ENCODE results near the gene JAZF1. TPM values are rescaled to one million over a fixed set of nuclear protein-coding genes. Genes with fewer than 3 reads are reported as not detected.

Gene JAZF1
- total and polyA plus RNA-seq, 2 of the 4 experiments (the other 2 are of a cell fraction) = 8.4 to 10.5 TPM

DNA sequence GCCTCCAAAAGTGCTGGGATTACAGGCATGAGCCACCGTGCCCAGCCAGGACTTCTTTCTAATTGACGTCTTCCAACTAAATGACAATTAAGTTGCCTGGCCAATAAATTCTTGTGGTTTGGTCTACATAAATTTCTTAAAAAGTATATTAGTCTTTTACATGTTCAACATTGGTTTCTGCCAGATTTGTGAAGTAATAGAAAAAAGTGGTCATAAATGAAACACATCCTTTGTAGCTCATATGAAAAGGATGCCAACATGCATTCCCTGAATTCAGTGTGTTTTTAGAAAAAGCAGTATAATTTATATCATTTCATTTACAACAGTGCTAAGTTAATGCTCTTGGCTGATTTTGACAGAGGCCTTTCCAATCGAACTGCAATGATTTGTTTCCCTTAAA is 225.6 kb downstream of the JAZF1 start:
- ATAC-seq (ENCODE audit: low read depth) (no peak), DNase-seq (no peak)
- POLR2A ChIA-PET (ENCODE audit: unreplicated experiment) = no interaction called here
- Histone ChIP-seq H3K4me2 (ENCODE audit: low read depth, low read length) (no peak overlapping the region), H2AK5ac (ENCODE audit: low read depth, low read length) (no peak overlapping the region), H3K4me1 (ENCODE audit: control insufficient read depth, insufficient read depth, low read length) (no peaks in the 10 kb centered on the region), H3K18ac (ENCODE audit: low read depth, low read length) (no peak overlapping the region), H4K5ac (ENCODE audit: low read depth, low read length) (no peak overlapping the region), H2BK15ac (ENCODE audit: low read depth, low read length) (no peak overlapping the region), H3K4ac (ENCODE audit: low read depth, low read length) (no peak overlapping the region), H3K36me3 (ENCODE audit: control insufficient read depth, insufficient read depth, low read length) (no peaks in the 10 kb centered on the region), H3K9ac (ENCODE audit: low read depth, low read length) (no peak overlapping the region), H3K23ac (ENCODE audit: low read depth, low read length) (no peak overlapping the region), H3K14ac (replicated peaks; ENCODE audit: low read depth, low read length) (no peak overlapping the region), H2AK9ac (replicated peaks; ENCODE audit: low read depth, low read length, poor library complexity) (no peak overlapping the region), H4K91ac (ENCODE audit: insufficient read depth, low read depth, low read length) (no peak overlapping the region), H2BK20ac (ENCODE audit: low read depth, low read length) (no peak overlapping the region), H3K56ac (ENCODE audit: extremely low read depth, insufficient read depth, low read length) (no peak overlapping the region), H3K4me3 (ENCODE audit: insufficient read depth, low read depth, low read length) (no peak overlapping the region), H4K8ac (ENCODE audit: low read depth in 2 of 2, low read length in 2 of 2) (no peak overlapping the region), H2AFZ (replicated peaks; ENCODE audit: low read length, poor library complexity) (no peak overlapping the region), H3K27ac (ENCODE audit: insufficient read depth, low read length) (no peak overlapping the region), H3K9me3 (ENCODE audit: control insufficient read depth, insufficient read depth, low read length) (no peaks in the 10 kb centered on the region), H3K79me1 (ENCODE audit: low read depth in 1 of 2, low read length in 2 of 2) (peaks cover 7 to 25% of the 10 kb centered on the region in 2 experiments; a peak in 3 of 4 replicates), H2BK5ac (ENCODE audit: low read depth, low read length, poor library complexity, severe bottlenecking) (no peak overlapping the region), H3K27me3 (ENCODE audit: control insufficient read depth, insufficient read depth, low read length) (no peaks in the 10 kb centered on the region), H2BK120ac (ENCODE audit: low read depth, low read length) (no peak overlapping the region), H3K9me1 (ENCODE audit: insufficient read depth, low read length) (peaks cover 8% of the 10 kb centered on the region; the same call in 1 of the 2 replicates), H4K20me1 (ENCODE audit: insufficient read depth, low read length) (peaks cover 3% of the 10 kb centered on the region; the same call in 1 of the 2 replicates)
- no TSS peak for BruUV-seq (replicated peaks)
- CTCF ChIA-PET = no interaction called here
- intact Hi-C loops (cut with micrococcal nuclease) (no loop called here), in situ Hi-C loops (cut with MboI; ENCODE audit: low sequenced_read_pairs) (no loop called here), dilution Hi-C loops (cut with HindIII; ENCODE audit: low sequenced_read_pairs, unreplicated experiment) (no loop called here)
- WGBS, 2 experiments (ENCODE audit: extremely low coverage in 2 of 2, insufficient read length in 1 of 2) = 100% methylated on average over 1 of the region's 3 CpGs; no CpG with 5 or more reads in 1 of the 2 experiments
- TF ChIP-seq POLR2A (IDR thresholded peaks at IDR 0.05; ENCODE audit: low read depth, low read length) (no peak), MXI1 (IDR thresholded peaks at IDR 0.05; ENCODE audit: borderline replicate concordance, low read depth, low read length) (no peak), NFE2L2 (IDR thresholded peaks at IDR 0.05; ENCODE audit: low read depth, low read length) (no peak), RAD21 (IDR thresholded peaks at IDR 0.05; ENCODE audit: low read length) (no peak), MAZ (IDR thresholded peaks at IDR 0.05; ENCODE audit: borderline replicate concordance, low read depth, low read length) (no peak), FOS (IDR thresholded peaks at IDR 0.05; ENCODE audit: low read depth, low read length) (no peak), SMC3 (IDR thresholded peaks at IDR 0.05; ENCODE audit: low read depth, low read length) (no peak), BHLHE40 (IDR thresholded peaks at IDR 0.05; ENCODE audit: low read depth, low read length) (no peak), RFX5 (IDR thresholded peaks at IDR 0.05; ENCODE audit: low read depth, low read length) (no peak), CHD1 (IDR thresholded peaks at IDR 0.05; ENCODE audit: low read depth, low read length) (no peak), RCOR1 (IDR thresholded peaks at IDR 0.05; ENCODE audit: insufficient replicate concordance, low read length) (no peak), MAFK (IDR thresholded peaks at IDR 0.05; ENCODE audit: low read depth, low read length) (no peak), CEBPB (IDR thresholded peaks at IDR 0.05; ENCODE audit: low read depth, low read length) (no peak)
- TF ChIP-seq, protein P1, sequence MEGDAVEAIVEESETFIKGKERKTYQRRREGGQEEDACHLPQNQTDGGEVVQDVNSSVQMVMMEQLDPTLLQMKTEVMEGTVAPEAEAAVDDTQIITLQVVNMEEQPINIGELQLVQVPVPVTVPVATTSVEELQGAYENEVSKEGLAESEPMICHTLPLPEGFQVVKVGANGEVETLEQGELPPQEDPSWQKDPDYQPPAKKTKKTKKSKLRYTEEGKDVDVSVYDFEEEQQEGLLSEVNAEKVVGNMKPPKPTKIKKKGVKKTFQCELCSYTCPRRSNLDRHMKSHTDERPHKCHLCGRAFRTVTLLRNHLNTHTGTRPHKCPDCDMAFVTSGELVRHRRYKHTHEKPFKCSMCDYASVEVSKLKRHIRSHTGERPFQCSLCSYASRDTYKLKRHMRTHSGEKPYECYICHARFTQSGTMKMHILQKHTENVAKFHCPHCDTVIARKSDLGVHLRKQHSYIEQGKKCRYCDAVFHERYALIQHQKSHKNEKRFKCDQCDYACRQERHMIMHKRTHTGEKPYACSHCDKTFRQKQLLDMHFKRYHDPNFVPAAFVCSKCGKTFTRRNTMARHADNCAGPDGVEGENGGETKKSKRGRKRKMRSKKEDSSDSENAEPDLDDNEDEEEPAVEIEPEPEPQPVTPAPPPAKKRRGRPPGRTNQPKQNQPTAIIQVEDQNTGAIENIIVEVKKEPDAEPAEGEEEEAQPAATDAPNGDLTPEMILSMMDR (conservative IDR thresholded peaks at IDR 0.05; ENCODE audit: low read depth, low read length) = no peak
- TF ChIP-seq, protein P2, sequence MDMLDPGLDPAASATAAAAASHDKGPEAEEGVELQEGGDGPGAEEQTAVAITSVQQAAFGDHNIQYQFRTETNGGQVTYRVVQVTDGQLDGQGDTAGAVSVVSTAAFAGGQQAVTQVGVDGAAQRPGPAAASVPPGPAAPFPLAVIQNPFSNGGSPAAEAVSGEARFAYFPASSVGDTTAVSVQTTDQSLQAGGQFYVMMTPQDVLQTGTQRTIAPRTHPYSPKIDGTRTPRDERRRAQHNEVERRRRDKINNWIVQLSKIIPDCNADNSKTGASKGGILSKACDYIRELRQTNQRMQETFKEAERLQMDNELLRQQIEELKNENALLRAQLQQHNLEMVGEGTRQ (IDR thresholded peaks at IDR 0.05; ENCODE audit: low read depth, low read length) = no peak
- TF ChIP-seq, protein P3, sequence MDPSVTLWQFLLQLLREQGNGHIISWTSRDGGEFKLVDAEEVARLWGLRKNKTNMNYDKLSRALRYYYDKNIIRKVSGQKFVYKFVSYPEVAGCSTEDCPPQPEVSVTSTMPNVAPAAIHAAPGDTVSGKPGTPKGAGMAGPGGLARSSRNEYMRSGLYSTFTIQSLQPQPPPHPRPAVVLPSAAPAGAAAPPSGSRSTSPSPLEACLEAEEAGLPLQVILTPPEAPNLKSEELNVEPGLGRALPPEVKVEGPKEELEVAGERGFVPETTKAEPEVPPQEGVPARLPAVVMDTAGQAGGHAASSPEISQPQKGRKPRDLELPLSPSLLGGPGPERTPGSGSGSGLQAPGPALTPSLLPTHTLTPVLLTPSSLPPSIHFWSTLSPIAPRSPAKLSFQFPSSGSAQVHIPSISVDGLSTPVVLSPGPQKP (IDR thresholded peaks at IDR 0.05; ENCODE audit: borderline replicate concordance, low read depth, low read length) = no peak

All from IMR-90 (cell line).